GM20000 (cell line): Measurements from ENCODE around the gene ATP6V1C2.
A peak's percentile ranks its signal among the peaks of the same experiment; 100 is the strongest.

Experiments
- DNase-seq: peaks from one replicate; pipeline ENCODE4 v3.0.0; 2012; ENCODE audit warnings: low spot score
- TF ChIP-seq, protein P1 (sequence below): IDR thresholded peaks from 2 replicates; pipeline ENCODE4 v1.5.1; 2012; ENCODE audit warnings: mild to moderate bottlenecking, control low read depth; ENCODE audit errors: extremely low read depth, missing control alignments

Gene ATP6V1C2, protein sequence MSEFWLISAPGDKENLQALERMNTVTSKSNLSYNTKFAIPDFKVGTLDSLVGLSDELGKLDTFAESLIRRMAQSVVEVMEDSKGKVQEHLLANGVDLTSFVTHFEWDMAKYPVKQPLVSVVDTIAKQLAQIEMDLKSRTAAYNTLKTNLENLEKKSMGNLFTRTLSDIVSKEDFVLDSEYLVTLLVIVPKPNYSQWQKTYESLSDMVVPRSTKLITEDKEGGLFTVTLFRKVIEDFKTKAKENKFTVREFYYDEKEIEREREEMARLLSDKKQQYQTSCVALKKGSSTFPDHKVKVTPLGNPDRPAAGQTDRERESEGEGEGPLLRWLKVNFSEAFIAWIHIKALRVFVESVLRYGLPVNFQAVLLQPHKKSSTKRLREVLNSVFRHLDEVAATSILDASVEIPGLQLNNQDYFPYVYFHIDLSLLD

DNA sequence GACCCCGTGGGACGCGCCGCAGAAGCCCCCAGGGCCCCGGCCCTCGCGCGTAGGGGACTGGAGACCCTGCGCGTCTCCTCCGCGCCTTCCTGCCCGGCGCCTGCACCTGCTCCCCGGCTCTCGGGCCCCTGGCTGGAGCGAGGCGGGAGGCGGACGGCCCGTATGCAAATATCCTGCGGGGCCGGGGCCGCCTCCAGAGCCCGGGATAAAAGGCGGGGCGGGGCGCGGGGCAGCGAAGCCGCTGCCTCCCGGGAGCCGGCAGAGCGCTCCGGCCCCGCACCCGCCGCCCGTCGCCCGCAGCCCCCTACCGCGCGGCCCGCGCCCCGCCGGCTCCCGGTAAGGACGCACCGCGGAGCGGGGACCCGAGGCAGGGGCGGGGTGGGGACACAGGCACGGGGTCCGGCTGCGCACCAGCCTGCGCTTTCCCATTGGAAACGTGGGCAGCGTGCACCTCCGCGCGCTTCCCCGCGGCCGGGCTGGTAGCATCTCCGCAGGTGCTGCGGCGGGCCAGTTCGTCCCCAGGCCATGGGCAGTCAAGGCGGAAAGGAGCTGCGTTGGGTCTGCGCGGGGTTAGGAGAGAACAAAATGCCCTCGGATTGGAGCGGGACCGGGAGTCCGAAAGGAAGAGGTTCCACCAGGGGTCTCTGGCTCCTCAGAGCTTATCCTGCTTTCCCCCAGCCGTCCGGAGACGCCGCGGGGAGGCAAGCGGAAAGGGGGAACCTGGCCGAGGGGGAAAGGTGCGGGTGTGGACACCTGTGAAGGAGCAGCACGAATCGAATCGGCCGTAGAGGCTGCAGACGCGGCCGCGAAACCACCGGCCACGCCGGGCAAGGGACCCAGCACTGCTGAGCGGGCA is at the start of gene ATP6V1C2:
ATP6V1C2 (plus strand) TSS at position 235 of the 856 bp plus-strand sequence. CDS start 1,220 bp downstream, outside the sequence.
- TF ChIP-seq, protein P1, sequence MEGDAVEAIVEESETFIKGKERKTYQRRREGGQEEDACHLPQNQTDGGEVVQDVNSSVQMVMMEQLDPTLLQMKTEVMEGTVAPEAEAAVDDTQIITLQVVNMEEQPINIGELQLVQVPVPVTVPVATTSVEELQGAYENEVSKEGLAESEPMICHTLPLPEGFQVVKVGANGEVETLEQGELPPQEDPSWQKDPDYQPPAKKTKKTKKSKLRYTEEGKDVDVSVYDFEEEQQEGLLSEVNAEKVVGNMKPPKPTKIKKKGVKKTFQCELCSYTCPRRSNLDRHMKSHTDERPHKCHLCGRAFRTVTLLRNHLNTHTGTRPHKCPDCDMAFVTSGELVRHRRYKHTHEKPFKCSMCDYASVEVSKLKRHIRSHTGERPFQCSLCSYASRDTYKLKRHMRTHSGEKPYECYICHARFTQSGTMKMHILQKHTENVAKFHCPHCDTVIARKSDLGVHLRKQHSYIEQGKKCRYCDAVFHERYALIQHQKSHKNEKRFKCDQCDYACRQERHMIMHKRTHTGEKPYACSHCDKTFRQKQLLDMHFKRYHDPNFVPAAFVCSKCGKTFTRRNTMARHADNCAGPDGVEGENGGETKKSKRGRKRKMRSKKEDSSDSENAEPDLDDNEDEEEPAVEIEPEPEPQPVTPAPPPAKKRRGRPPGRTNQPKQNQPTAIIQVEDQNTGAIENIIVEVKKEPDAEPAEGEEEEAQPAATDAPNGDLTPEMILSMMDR, result no peak
- peak; percentile 88 for DNase-seq

DNA sequence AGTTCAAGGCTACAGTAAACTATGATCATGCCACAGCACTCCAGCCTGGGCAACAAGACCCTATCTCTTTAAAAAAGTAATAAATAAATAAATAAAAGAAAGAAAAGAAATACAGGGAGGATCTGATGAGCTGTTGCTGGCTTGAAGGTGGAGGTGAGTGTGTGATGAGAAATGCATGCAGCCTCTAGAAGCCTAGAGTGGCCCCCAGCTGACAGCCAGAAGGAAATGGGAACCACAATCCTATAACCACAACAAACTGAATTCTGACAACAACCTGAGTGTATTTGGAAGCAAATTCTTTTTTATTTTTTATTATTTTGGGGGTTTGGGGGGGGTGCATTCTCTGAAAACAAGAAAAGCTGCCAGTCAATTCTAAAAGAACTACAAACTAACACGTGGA is 46.3 kb upstream of the ATP6V1C2 start:
- TF ChIP-seq, protein P1, result no peak
- no peak for DNase-seq

DNA sequence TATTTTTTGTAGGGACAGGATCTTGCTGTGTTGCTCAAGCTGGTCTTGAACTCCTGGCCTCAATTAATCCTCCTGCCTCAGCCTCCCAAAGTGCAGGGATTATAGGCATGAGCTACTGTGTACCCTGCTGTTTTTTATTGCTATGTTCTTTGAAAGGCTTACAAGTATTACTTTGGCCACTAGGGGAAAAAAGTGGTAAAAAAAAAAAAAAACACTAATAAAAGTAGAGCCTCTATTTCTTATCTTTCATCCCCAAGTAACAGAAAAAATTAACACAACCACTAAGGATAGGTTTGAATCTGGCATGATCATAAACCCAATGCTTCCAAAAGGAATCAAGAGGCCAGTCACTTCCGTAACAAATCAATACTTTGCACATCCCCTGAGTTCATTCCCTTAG is 43.2 kb upstream of the ATP6V1C2 start:
- no peak for DNase-seq
- TF ChIP-seq, protein P1, result no peak

DNA sequence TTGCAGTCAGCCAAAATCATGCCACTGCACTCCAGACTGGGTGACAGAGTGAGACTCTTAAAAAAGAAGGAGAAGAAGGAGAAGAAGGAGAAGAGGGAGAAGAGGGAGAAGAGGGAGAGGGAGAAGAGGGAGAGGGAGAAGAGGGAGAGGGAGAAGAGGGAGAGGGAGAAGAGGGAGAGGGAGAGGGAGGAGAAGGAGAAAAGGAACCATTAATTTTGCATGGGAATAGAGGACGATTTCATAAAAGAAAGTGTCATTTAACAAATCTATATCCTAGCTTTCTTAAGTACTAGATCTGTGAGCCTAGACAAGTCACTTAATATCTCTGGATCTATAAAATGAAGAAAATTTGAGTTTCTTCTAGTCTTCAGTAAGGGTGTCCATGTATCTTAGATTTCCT is 41.2 kb upstream of the ATP6V1C2 start:
- no peak for DNase-seq
- TF ChIP-seq, protein P1, result no peak

DNA sequence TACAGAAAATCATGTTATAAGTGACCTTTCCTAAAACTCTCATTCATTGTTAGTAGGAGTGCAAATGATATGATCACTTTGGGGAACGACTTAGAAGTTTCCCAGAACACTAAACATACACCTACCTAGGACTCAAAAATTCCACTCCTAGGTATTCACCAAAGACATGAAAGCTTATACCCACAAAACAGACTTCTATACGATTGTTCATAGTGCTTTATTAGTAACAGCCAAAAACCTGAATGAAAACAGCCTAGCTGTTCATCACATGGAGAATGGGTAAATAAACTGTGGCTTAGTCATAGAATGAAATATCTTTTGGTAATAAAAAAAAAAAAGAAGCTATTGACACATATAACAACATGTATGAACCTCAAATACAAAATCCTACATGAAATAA is 40.5 kb upstream of the ATP6V1C2 start:
- TF ChIP-seq, protein P1, result no peak
- no peak for DNase-seq

DNA sequence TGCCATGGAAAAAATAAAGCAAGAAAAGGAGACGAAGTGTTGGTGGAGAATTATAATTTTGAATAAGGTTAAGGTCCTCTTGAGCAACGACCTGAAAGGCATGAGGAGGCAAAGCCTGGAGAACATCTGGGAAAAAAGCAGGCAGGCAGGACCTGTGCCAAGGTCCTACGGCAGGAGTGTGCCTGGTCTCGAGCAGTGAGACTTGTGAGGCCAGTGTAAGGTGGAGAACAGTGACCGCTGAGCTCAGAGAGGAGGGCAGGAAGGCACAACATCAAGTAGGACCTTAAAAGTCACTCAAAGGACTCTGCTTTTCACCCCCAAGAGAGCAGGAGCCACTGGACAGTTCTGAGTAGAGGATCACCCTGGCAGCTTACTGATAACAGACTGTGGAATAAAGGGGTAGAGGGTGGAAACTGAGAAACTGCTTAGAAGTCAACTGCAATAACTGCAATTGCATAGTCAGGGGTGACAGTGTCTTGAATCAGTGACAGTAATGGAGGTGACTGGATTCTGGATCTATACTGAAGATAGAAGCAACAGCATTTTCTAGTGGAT is 35.2 kb upstream of the ATP6V1C2 start:
- TF ChIP-seq, protein P1, result no peak
- DNase-seq, result no peak
